Measurements from ENCODE around the gene STMN3.
"Not testable (repeated sequence)": the region's sequence is repeated elsewhere in the genome, so short reads cannot be mapped to it uniquely, and the experiment has no call there.

STMN3 gene

GRCh38 chr20:63612276-63612931 is 40.8 kb downstream of the STMN3 start:
- CTCF ChIA-PET, result interaction anchor here (1.1 to 1.2 kb wide), 2 partner anchors 8 to 45 kb away, joined by 3 to 5 read pairs; no protein-coding TSS in a partner anchor
- POLR2A ChIA-PET, result interaction anchor here (0.6 kb wide), 1 partner anchor 9 kb away, joined by 4 read pairs; no protein-coding TSS in a partner anchor
- Histone ChIP-seq H3K27me3 (replicated peaks in 2 of 5; ENCODE audit: control insufficient read depth in 4 of 5, insufficient read depth in 5 of 5, low read length in 4 of 5) (no peaks in the 10 kb centered on the region), H3K9me3 (ENCODE audit: control extremely low read depth in 1 of 5, control insufficient read depth in 4 of 5, insufficient read depth in 2 of 5, low read depth in 1 of 5, low read length in 4 of 5) (no peaks in the 10 kb centered on the region), H3K27ac (ENCODE audit: insufficient read depth in 1 of 2, low read depth in 1 of 2, low read length in 2 of 2, poor library complexity in 1 of 2, severe bottlenecking in 2 of 2) (no peak overlapping the region), H3K36me3 (ENCODE audit: control insufficient read depth in 4 of 4, insufficient read depth in 4 of 4, low read length in 3 of 4) (peaks cover 0 to 34% (median 15%) of the 10 kb centered on the region in 4 experiments), H3K4me1 (ENCODE audit: control extremely low read depth in 1 of 4, control insufficient read depth in 4 of 4, insufficient read depth in 4 of 4, low read length in 3 of 4) (peaks cover 0 to 3% (median 0%) of the 10 kb centered on the region in 4 experiments), H3K4me3 (ENCODE audit: control insufficient read depth in 1 of 7, extremely low read depth in 1 of 7, insufficient read depth in 4 of 7, low read depth in 2 of 7, low read length in 6 of 7) (no peak overlapping the region)
- DNase-seq, result peak in 2 of 3 donors; percentile 33 to 35
- 71% methylated on average over 17 of the region's 20 CpGs for WGBS (ENCODE audit: insufficient coverage)

GRCh38 chr20:63611646-63612045 is 41.6 kb downstream of the STMN3 start:
- WGBS (ENCODE audit: insufficient coverage), result over 99% methylated on average over 9 of the region's 10 CpGs

GRCh38 chr20:63610581-63611435 is 42.4 kb downstream of the STMN3 start:
- POLR2A ChIA-PET, result no interaction called here

More at GRCh38 chr20:63611646-63612045, 41.6 kb downstream of the STMN3 start:
- Histone ChIP-seq H3K4me3 (ENCODE audit: control insufficient read depth in 1 of 7, extremely low read depth in 1 of 7, insufficient read depth in 4 of 7, low read depth in 2 of 7, low read length in 6 of 7) (no peak overlapping the region), H3K27me3 (replicated peaks in 2 of 5; ENCODE audit: control insufficient read depth in 4 of 5, insufficient read depth in 5 of 5, low read length in 4 of 5) (no peaks in the 10 kb centered on the region), H3K36me3 (ENCODE audit: control insufficient read depth in 4 of 4, insufficient read depth in 4 of 4, low read length in 3 of 4) (peaks cover 0 to 28% (median 11%) of the 10 kb centered on the region in 4 experiments), H3K4me1 (ENCODE audit: control extremely low read depth in 1 of 4, control insufficient read depth in 4 of 4, insufficient read depth in 4 of 4, low read length in 3 of 4) (peaks cover 0 to 6% (median 3%) of the 10 kb centered on the region in 4 experiments), H3K9me3 (ENCODE audit: control extremely low read depth in 1 of 5, control insufficient read depth in 4 of 5, insufficient read depth in 2 of 5, low read depth in 1 of 5, low read length in 4 of 5) (no peaks in the 10 kb centered on the region), H3K27ac (ENCODE audit: insufficient read depth in 1 of 2, low read depth in 1 of 2, low read length in 2 of 2, poor library complexity in 1 of 2, severe bottlenecking in 2 of 2) (no peak overlapping the region)
- DNase-seq, result no peak
- CTCF ChIA-PET, result no interaction called here
- POLR2A ChIA-PET, result interaction anchor here (0.6 kb wide), 2 partner anchors 9 to 60 kb away, joined by 3 to 4 read pairs; no protein-coding TSS in a partner anchor

GRCh38 chr20:63606686-63607085 is 46.5 kb downstream of the STMN3 start:
- ChIA-PET CTCF (no interaction called here), POLR2A (no interaction called here)
- DNase-seq, result peak in 2 of 3 donors; percentile 36 to 47
- H3K9me3 ChIP-seq (ENCODE audit: control extremely low read depth in 1 of 5, control insufficient read depth in 4 of 5, insufficient read depth in 2 of 5, low read depth in 1 of 5, low read length in 4 of 5), result no peaks in the 10 kb centered on the region
- H3K4me3 ChIP-seq (ENCODE audit: control insufficient read depth in 1 of 7, extremely low read depth in 1 of 7, insufficient read depth in 4 of 7, low read depth in 2 of 7, low read length in 6 of 7), result peak overlapping the region in 1 of 7 experiments; percentile 23
- peaks cover 0 to 14% (median 11%) of the 10 kb centered on the region in 4 experiments for H3K4me1 ChIP-seq (ENCODE audit: control extremely low read depth in 1 of 4, control insufficient read depth in 4 of 4, insufficient read depth in 4 of 4, low read length in 3 of 4)
- 28% methylated on average over 9 of the region's 9 CpGs for WGBS (ENCODE audit: insufficient coverage)
- H3K27me3 ChIP-seq (replicated peaks in 2 of 5; ENCODE audit: control insufficient read depth in 4 of 5, insufficient read depth in 5 of 5, low read length in 4 of 5), result no peaks in the 10 kb centered on the region
- no peak overlapping the region for H3K27ac ChIP-seq (ENCODE audit: insufficient read depth in 1 of 2, low read depth in 1 of 2, low read length in 2 of 2, poor library complexity in 1 of 2, severe bottlenecking in 2 of 2)
- peaks cover 5 to 21% (median 13%) of the 10 kb centered on the region in 4 experiments for H3K36me3 ChIP-seq (ENCODE audit: control insufficient read depth in 4 of 4, insufficient read depth in 4 of 4, low read length in 3 of 4)

More at GRCh38 chr20:63610581-63611435, 42.4 kb downstream of the STMN3 start:
- no peak overlapping the region for H3K4me3 ChIP-seq (ENCODE audit: control insufficient read depth in 1 of 7, extremely low read depth in 1 of 7, insufficient read depth in 4 of 7, low read depth in 2 of 7, low read length in 6 of 7)
- WGBS (ENCODE audit: insufficient coverage), result 94% methylated on average over 17 of the region's 17 CpGs
- peaks cover 0 to 22% (median 8%) of the 10 kb centered on the region in 4 experiments for H3K36me3 ChIP-seq (ENCODE audit: control insufficient read depth in 4 of 4, insufficient read depth in 4 of 4, low read length in 3 of 4)
- H3K9me3 ChIP-seq (ENCODE audit: control extremely low read depth in 1 of 5, control insufficient read depth in 4 of 5, insufficient read depth in 2 of 5, low read depth in 1 of 5, low read length in 4 of 5), result no peaks in the 10 kb centered on the region
- CTCF ChIA-PET, result no interaction called here
- H3K27ac ChIP-seq (ENCODE audit: insufficient read depth in 1 of 2, low read depth in 1 of 2, low read length in 2 of 2, poor library complexity in 1 of 2, severe bottlenecking in 2 of 2), result no peak overlapping the region
- no peaks in the 10 kb centered on the region for H3K27me3 ChIP-seq (replicated peaks in 2 of 5; ENCODE audit: control insufficient read depth in 4 of 5, insufficient read depth in 5 of 5, low read length in 4 of 5)
- peaks cover 0 to 7% (median 6%) of the 10 kb centered on the region in 4 experiments for H3K4me1 ChIP-seq (ENCODE audit: control extremely low read depth in 1 of 4, control insufficient read depth in 4 of 4, insufficient read depth in 4 of 4, low read length in 3 of 4)
- peak in 2 of 3 donors; percentile 10 to 12 for DNase-seq

- no peak overlapping the region for H3K27ac ChIP-seq (ENCODE audit: insufficient read depth in 1 of 2, low read depth in 1 of 2, low read length in 2 of 2, poor library complexity in 1 of 2, severe bottlenecking in 2 of 2)
Observed at GRCh38 chr20:63602321-63602720, 50.9 kb downstream of the STMN3 start.

GRCh38 chr20:63601679-63602078 is 51.5 kb downstream of the STMN3 start:
- POLR2A ChIA-PET; H3K9me3 ChIP-seq (ENCODE audit: control extremely low read depth in 1 of 5, control insufficient read depth in 4 of 5, insufficient read depth in 2 of 5, low read depth in 1 of 5, low read length in 4 of 5); H3K27me3 ChIP-seq (replicated peaks in 2 of 5; ENCODE audit: control insufficient read depth in 4 of 5, insufficient read depth in 5 of 5, low read length in 4 of 5); H3K4me3 ChIP-seq (ENCODE audit: control insufficient read depth in 1 of 7, extremely low read depth in 1 of 7, insufficient read depth in 4 of 7, low read depth in 2 of 7, low read length in 6 of 7); H3K27ac ChIP-seq (ENCODE audit: insufficient read depth in 1 of 2, low read depth in 1 of 2, low read length in 2 of 2, poor library complexity in 1 of 2, severe bottlenecking in 2 of 2): not testable (repeated sequence)
- CTCF ChIA-PET, result interaction anchor here (0.9 to 1.4 kb wide), 3 partner anchors 13 to 64 kb away, joined by 3 to 4 read pairs (median 4); no protein-coding TSS in a partner anchor
- peak; percentile 13 to 27 (median 26) for DNase-seq
- H3K36me3 ChIP-seq (ENCODE audit: control insufficient read depth in 4 of 4, insufficient read depth in 4 of 4, low read length in 3 of 4), result peaks cover 16 to 51% (median 39%) of the 10 kb centered on the region in 4 experiments
- WGBS (ENCODE audit: insufficient coverage), result 13% methylated on average over 6 of the region's 8 CpGs
- H3K4me1 ChIP-seq (ENCODE audit: control extremely low read depth in 1 of 4, control insufficient read depth in 4 of 4, insufficient read depth in 4 of 4, low read length in 3 of 4), result peaks cover 0 to 11% (median 8%) of the 10 kb centered on the region in 4 experiments

More at GRCh38 chr20:63602321-63602720, 50.9 kb downstream of the STMN3 start:
- H3K4me3 ChIP-seq (ENCODE audit: control insufficient read depth in 1 of 7, extremely low read depth in 1 of 7, insufficient read depth in 4 of 7, low read depth in 2 of 7, low read length in 6 of 7), result no peak overlapping the region
- DNase-seq, result peak in 2 of 3 donors; percentile 56 to 59
- H3K27me3 ChIP-seq (replicated peaks in 2 of 5; ENCODE audit: control insufficient read depth in 4 of 5, insufficient read depth in 5 of 5, low read length in 4 of 5), result no peaks in the 10 kb centered on the region
- H3K36me3 ChIP-seq (ENCODE audit: control insufficient read depth in 4 of 4, insufficient read depth in 4 of 4, low read length in 3 of 4), result peaks cover 16 to 50% (median 37%) of the 10 kb centered on the region in 4 experiments
- WGBS (ENCODE audit: insufficient coverage), result 52% methylated on average over 3 of the region's 3 CpGs
- peaks cover 0 to 14% (median 11%) of the 10 kb centered on the region in 4 experiments for H3K4me1 ChIP-seq (ENCODE audit: control extremely low read depth in 1 of 4, control insufficient read depth in 4 of 4, insufficient read depth in 4 of 4, low read length in 3 of 4)
- ChIA-PET CTCF (interaction anchor here (0.9 to 1.4 kb wide), 2 partner anchors 12 to 24 kb away, joined by 4 read pairs; no protein-coding TSS in a partner anchor), POLR2A (no interaction called here)
- H3K9me3 ChIP-seq (ENCODE audit: control extremely low read depth in 1 of 5, control insufficient read depth in 4 of 5, insufficient read depth in 2 of 5, low read depth in 1 of 5, low read length in 4 of 5), result no peaks in the 10 kb centered on the region

All from common myeloid progenitor, CD34-positive (primary cell).